ENCODE measurements around the gene PACRGL. TPM values are rescaled to one million over a fixed set of nuclear protein-coding genes. Genes with fewer than 3 reads are reported as not detected.

PACRGL gene
- total and polyA plus RNA-seq, 9 of the 15 experiments (the other 6 are each of a cell fraction or from before 2014, with no cell fraction given): 6.6 to 55.0 (median 27.5) TPM

- Histone ChIP-seq H3K4me1 (replicated peaks in 1 of 2; ENCODE audit: control insufficient read depth in 2 of 2, insufficient read depth in 2 of 2, low read length in 2 of 2) (no peaks in the 10 kb centered on the region), H3K36me3 (ENCODE audit: control insufficient read depth, insufficient read depth, low read length) (no peaks in the 10 kb centered on the region), H3K4me2 (ENCODE audit: insufficient read depth, low read length) (no peak overlapping the region), H3K9me3 (replicated peaks; ENCODE audit: control insufficient read depth, insufficient read depth, low read depth, low read length) (no peaks in the 10 kb centered on the region), H3K27ac (ENCODE audit: extremely low read depth, low read depth, low read length) (no peak overlapping the region), H3K79me2 (ENCODE audit: control insufficient read depth, insufficient read depth, low read length) (no peaks in the 10 kb centered on the region), H2AFZ (ENCODE audit: low read depth, low read length) (no peak overlapping the region), H3K4me3 (no peak overlapping the region), H4K20me1 (replicated peaks; ENCODE audit: control insufficient read depth, insufficient read depth, low read length) (no peaks in the 10 kb centered on the region), H3K9ac (ENCODE audit: insufficient read depth in 1 of 2, low read depth in 2 of 2, low read length in 2 of 2) (no peak overlapping the region), H3K9me1 (ENCODE audit: control insufficient read depth, insufficient read depth, low read length) (no peaks in the 10 kb centered on the region), H3K27me3 (ENCODE audit: control insufficient read depth in 2 of 2, insufficient read depth in 2 of 2, low read length in 2 of 2) (no peaks in the 10 kb centered on the region)
- intact Hi-C loops (cut with micrococcal nuclease): no loop called here
- FAIRE-seq (no peak), DNase-seq (ENCODE audit: extremely low read depth in 1 of 4, low spot score in 3 of 4) (no peak), ATAC-seq (no peak)
- in situ Hi-C loops (cut with MboI): loop anchor here (25.0 kb wide), 1 partner anchor 1988 kb away; no protein-coding TSS in a partner anchor
- POLR2A ChIA-PET: no interaction called here
- no TSS peak for BruUV-seq (replicated peaks)
- CTCF ChIA-PET (ENCODE audit: low intra/inter-chr PET ratio): no interaction called here
- TF ChIP-seq ZNF121 (CRISPR knock-in tag; conservative IDR thresholded peaks at IDR 0.05) (no peak), ETV6 (IDR thresholded peaks at IDR 0.05; ENCODE audit: borderline replicate concordance in 1 of 2, low read depth in 2 of 2, low read length in 1 of 2) (no peak), ETV6 (CRISPR knock-in tag; IDR thresholded peaks at IDR 0.05; ENCODE audit: borderline replicate concordance) (no peak), RBM14 (IDR thresholded peaks at IDR 0.05; ENCODE audit: borderline replicate concordance, insufficient read depth, low read depth, low read length) (no peak), SUPT5H (IDR thresholded peaks at IDR 0.05) (no peak), PRDM10 (IDR thresholded peaks at IDR 0.05; ENCODE audit: partially characterized antibody) (no peak), YY1 (IDR thresholded peaks at IDR 0.05; ENCODE audit: borderline replicate concordance in 1 of 3, control insufficient read depth in 1 of 3, extremely low read depth in 1 of 3, insufficient read depth in 3 of 3, insufficient read length in 1 of 3, insufficient replicate concordance in 2 of 3, low read depth in 1 of 3, low read length in 2 of 3) (no peak), DACH1 (IDR thresholded peaks at IDR 0.05; ENCODE audit: partially characterized antibody) (no peak), ZNF407 (IDR thresholded peaks at IDR 0.05; ENCODE audit: low read depth) (no peak), TAF1 (IDR thresholded peaks at IDR 0.05; ENCODE audit: control insufficient read depth, extremely low read depth, insufficient read depth, low read length, severe bottlenecking) (no peak), GATAD2B (IDR thresholded peaks at IDR 0.05; ENCODE audit: borderline replicate concordance) (no peak)
Measured at GRCh38 chr4:20675786-20676185, 24.5 kb upstream of the PACRGL start.
